Caki2 (cell line): ENCODE results near the gene ADNP. TPM values are rescaled to one million over a fixed set of nuclear protein-coding genes. Genes with fewer than 3 reads are reported as not detected.

Source experiments
- total RNA-seq: library from RNA; depleted of rRNA; stranded (reverse); fragments of >200 nt; shearing (Covaris generic); gene quantifications from 2 replicates; pipeline ENCODE4 v1.2.3, GENCODE V29; 2014; ENCODE audit warnings: low replicate concordance; rRNA removed

ADNP gene
- total RNA-seq, 1 experiment from 2014 or later: 16.3 TPM

Other genes starting within 250 kb of the ADNP start
- 0.38 and 0.47 TPM in 2 replicates for gene RIPOR3, start 239.9 kb downstream of the ADNP start, total RNA-seq
- 58.6 and 82.5 TPM in 2 replicates for gene PARD6B, start 199.9 kb downstream of the ADNP start, total RNA-seq
- gene BCAS4, start 136.4 kb downstream of the ADNP start, total RNA-seq: 84.7 and 97.7 TPM in 2 replicates
- gene DPM1, start 27.1 kb upstream of the ADNP start, total RNA-seq: 133 and 147 TPM in 2 replicates
- gene MOCS3, start 27.4 kb upstream of the ADNP start, total RNA-seq: 14.2 and 17.2 TPM in 2 replicates
- 4.9 and 5.7 TPM in 2 replicates for gene KCNG1, start 91.7 kb upstream of the ADNP start, total RNA-seq